Activated CD4-positive, alpha-beta T cell treated with anti-CD3 and anti-CD28 coated beads, Interleukin-10, Interleukin-2, amounts not matched to agents 100 ng/mL and 50 ng/mL, durations not matched to agents 16 hours and 8 hours (primary cell): ENCODE results near the gene RNF39.
"Not testable (repeated sequence)": the region's sequence is repeated elsewhere in the genome, so short reads cannot be mapped to it uniquely, and the experiment has no call there.

Source experiments
- DNase-seq: peaks from one replicate; pipeline ENCODE4 v3.0.0-alpha.2; 2020

RNF39 gene

DNA sequence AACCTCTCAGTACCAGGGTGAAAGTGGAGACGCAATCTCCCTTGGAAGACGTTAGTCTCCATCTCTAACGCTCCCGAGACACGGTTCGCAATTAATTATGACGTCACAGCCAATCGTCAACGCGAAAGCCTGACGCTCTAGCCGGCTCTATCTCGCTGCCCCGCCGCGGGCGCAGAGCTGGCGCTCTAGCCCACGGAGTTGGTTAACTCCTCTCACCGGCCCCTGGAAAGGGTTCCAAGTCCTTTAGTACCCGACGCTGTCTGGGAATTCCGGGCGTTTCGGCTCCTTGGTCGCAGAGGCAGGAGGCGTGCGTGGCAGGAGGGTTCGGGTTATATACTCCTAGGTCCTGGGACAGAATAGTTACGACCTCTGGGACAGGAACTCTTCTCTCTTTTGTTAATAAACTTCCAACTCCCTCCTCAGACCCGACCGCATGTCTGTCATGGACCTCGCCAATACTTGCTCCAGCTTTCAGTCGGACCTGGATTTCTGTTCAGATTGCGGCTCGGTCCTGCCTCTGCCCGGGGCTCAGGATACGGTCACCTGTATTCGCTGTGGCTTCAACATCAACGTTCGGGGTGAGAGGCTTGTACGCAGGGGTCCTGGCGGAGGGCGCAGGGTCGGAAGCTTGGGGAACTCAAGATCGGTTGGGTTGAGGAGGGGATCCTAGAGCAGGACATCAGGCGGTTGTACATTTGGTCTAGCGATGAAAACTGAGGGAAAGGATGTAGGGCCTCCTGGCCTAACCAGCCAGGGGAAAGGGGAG, 14.3 kb downstream of the RNF39 start, which contains the start of gene POLR1H:
POLR1H (plus strand) TSS at position 174 of the 766 bp plus-strand sequence; CDS start at position 434, 260 bp downstream.
- peak; percentile 94 for DNase-seq

DNA sequence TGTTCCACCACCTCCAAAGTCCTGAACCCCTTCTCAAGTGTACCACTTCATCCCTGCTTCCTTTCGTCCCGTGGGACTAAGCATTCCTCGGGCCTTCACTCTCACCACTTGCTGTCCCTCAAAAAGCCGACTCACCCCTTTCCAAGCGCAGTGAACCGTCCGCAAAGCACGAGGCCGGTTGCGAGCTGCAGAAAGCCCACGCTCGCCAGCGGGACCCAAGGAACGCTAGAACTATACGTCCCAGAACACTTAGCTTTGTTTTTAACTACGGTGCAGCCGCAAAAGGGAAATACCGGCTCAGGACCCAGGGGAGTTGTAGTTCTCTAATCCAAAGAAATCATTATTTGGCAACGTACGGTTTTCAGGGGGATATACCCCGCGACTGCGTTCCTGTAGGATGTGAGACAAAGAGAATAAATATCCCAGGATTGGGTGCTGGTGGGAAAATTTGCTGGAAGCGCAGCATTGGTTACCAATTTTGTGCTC, 14.9 kb downstream of the RNF39 start:
- peak; percentile 25 for DNase-seq

DNA sequence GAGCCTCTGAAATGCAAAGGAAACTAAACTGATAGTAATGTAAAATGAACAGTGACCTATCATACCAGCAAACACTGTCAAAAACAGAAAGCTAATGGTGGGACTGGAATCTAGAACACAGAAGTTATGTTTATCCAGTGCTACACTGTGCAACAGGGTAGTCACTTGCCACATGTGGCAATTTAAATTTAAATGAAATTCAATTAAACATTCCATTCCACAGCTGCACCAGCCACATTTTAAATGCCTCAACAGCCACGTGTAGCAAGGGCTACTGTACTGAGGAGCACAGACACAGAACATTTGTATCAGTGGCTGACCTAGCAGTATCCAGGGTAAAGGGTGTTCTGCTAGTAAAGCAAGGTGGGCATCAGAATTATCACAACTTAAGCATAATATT, 20.1 kb downstream of the RNF39 start:
- no peak for DNase-seq

DNA sequence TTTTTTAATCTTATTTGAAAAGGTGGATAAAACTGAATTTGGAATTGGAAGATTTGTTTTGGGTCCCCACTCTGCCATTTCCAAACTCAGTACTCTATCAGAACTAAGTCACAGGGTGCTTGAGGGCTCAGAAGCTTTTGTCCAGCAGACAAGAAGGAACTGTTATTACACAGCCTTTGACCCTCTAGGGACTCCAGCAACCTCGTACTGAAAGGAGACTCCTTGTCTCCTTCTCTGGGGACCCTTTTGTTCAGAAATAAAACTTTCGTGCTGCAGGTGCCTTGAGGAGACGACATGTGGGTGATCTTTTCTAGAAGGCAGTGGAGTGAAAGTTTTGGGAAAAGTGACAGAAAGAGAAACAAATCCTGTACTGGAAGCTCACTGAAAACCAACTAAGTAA, 21.9 kb downstream of the RNF39 start:
- no peak for DNase-seq

DNA sequence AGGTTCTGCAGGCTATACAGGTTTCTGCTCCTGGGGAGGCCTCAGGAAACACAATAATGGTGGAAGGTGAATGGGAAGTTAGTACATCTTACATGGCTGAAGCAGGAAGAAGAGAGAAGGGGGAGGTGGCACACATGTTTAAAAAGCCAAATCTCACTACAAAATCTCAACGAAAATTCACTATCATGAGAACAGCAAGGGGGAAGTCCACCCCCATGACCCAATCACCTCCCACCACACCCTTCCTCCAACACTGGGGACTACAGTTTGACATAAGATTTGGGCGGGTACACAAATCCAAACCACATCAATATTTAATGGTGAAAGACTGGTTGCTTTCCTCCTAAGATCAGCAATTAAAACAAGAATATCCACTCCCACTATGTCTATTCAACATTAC, 28.3 kb downstream of the RNF39 start:
- DNase-seq = no peak

DNA sequence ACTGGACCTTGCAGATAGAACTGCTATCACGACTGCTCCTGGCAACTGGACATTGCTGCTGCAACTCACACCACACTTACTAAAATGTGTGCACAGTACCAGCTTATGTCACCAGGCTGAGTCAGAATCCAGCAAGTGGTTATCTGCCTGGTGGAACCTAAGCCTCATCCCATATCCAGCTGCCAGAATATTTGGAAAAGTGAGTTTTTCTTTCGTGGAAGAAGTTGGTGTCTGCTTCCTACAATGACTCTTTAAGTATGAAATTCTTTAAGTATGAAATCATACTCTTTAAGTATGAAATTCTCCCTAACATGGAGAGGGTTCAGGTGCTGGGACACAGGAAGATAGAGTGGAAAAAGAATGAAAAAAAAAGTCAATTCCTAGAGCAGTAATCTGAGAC, 30.9 kb downstream of the RNF39 start:
- no peak for DNase-seq

DNA sequence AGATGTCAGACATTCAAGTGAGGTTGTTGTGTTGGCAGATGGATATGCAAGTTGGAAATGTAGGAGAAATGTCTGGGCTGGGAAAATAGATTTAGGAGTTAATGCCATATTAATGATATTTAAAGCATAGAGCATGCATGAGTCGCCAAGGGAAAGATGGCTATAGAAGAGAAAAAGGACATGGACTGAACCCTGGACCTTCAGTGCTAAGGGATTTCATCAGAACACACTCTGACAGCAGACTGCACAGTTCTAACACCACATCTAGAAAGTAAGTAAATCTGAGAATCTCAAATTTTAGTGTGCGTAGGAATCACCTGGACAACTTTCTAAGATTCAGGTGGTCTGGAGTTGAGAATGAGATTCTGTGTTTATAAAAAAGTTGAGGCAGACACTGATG, 31.8 kb downstream of the RNF39 start:
- no peak for DNase-seq

DNA sequence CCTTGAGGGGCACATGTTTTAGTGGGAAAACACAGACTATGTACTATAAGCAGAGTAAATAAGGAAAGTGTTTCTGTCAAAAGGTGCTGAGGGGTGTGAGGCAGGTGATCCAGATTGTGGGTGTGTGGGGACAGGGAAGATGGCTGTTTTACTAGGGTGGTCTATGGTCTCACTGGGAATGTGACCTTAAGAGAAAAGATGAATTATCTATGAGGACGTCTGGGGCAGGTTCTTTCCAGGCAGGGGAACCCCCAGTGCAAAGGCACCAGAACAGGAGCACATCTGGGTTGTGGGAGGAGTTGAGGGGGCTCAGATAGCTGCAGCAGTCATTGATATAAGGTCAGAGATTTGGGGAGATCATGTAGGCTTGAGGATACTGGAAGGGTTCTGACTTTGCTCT, 32.7 kb downstream of the RNF39 start:
- no peak for DNase-seq

DNA sequence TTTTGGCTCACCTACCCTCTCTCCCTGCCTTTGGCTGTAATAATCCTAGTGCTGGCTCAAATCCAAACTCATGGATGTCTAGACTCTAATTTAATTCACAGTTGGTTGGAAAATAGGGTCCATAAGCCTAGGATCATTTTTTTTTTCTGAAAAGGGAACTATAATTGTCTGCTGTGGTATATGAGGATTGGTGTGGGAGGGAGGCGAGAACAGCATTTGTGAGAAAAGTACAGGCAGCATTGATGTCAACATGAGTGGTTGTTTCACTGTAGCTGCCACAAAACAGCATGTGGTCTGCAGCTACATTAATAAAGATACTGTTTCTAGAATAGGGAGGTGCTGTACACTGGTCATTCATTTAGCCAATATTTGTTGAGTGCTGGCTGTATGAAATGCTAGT, 33.1 kb downstream of the RNF39 start:
- no peak for DNase-seq

DNA sequence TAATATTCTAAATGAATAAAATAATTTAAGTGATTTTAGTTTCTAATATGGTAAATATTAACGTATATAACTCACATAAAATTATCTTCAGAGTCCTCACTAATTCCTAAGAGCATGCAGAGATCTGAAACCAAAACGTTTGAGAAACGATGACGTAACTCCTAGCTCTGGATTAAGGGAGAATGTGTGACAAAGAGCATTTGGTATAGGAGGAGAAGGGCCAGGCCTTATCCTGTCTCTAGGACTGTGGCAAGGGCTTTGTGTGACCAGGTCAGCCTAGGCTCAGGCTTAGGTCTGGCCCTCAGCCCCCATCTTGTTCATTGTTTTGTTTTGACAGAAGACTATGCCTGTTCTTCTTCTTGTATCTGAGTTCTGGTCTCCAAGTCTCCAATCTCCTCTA, 33.7 kb downstream of the RNF39 start:
- no peak for DNase-seq

DNA sequence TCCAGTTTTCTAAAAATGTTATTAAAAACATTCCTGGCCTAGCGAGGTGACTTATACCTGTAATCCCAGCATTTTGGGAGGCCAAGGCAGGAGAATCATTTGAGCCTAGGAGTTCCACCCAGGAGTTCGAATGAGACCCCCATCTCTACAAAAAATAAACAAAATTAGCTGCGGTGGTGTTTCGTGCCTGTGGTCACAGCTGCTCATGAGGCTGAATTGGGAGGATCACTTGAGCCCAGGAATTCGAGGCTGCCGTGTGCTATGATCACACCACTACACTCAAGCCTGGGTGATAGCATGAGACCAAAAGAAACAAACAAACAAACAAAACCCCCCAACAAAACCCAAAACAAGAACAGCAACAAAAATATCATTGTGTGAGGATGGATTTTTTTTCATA, 34.3 kb downstream of the RNF39 start:
- no peak for DNase-seq

DNA sequence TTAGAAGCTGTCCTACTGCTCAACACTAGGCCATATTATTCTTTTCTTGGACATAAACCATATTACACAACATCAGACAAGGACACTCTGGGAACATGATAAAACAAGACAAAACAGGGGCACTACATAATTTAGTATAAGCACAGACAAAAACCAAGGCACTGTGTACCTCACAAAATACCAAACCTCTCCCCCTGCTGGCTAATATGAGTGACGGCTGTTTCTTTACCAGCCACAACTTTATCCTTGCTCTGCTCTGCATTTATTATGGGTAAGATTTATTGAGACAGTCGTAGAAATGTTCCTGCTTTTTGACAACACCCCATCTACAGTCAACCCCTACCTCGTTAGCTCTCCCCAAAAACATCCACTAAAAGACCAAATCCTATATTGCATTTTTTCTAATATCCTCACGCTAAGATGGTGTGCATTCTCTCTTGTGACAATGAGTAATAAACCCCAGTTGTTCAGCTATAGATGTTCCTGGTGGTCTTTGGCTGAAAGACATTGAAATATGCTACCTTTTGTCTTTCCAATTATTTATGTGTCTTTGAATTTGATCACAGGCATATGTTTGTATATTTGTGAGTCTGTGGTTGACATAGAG, 38.3 kb downstream of the RNF39 start:
- peak; percentile 24 for DNase-seq

DNA sequence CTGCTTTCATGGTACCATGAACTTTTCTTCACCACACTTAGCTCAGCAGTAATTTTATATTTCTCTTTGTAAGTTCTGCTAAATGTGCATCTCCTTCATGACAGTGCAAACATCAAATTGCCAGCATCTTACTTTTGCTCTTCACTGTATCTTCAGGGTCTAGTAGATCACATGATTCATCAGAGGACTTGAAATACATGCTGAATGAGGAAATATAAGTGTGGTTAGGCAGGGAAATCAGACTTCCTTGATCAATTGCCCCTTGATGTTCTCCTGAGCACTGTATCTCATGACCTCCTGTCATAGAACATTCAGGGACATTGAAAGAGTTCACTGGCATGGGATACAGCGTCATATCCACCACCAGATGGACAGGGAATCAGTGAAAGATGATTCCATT, 39.8 kb downstream of the RNF39 start:
- DNase-seq = no peak

DNA sequence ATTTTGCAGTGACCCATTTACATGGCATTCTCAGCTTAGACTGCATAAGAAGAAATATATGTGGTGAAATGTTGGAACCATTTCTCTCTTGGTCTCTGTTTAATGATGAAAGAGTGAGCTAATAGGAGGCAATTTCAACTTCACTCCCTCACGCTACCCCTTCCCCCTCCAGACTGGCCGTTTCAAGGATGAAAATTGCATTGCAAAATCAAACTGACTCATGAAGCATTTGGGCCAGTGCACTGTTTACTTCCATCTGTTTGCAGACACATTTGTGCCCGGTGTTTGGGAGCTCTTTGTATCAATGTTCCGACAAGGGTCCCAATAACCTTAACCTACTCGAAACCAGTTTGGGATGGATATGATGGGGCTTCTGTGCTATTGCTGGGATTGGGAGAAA, 42.1 kb downstream of the RNF39 start:
- DNase-seq = not testable (repeated sequence)

DNA sequence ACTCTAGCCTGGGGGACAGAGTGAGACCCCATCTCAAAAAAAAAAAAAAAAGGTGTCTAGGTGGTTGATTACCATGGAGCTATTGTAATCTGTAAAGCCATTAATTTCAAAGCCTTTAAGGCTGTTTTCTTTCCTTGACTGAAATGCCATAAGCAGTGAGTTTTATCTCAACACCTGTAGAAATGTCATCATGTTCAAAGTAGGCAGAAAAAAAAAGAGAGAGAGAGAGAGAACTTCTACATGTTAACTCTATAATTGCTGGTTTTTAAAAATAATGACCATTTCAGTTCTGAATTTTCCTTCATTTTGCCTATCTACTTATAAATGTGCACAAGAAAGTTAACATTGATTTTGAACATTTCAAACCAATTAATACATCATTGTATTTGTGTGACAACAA, 44.2 kb downstream of the RNF39 start:
- DNase-seq = no peak

DNA sequence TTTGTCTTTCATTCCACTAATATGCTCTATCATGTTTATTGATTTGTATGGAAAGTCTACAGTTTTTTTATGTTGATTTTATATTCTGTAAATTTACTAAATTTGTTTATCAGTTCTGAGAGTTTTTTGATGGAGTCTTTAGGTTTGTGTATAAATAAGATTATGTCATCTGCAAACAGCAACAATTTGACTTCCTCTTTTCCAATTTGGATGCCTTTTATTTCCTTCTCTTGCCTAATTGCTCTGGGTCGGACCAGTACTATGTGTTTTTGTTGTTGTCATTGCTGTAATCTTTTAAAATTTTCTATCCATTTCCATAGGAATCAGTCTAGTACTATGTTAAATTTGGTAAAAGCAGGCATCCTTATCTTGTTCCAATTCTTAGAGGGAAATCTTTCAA, 46.0 kb downstream of the RNF39 start:
- DNase-seq = no peak

DNA sequence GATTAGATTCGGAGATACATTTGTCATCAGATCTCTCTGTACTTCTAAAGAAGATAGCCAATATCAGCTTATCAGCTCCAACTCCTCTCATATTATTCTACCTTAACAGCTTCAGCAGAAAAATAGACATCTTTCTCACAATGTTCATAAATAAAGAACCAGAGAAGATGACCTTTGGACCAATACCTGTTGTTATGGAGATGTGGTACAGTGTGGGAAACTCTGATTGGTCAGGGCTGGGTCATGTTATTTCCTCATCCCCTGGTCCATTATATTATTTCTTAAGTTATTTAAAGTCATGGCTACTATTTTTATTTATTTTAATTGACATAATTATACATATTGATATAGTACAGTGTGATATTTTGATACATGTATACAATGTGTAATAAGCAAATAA, 50.4 kb downstream of the RNF39 start:
- no peak for DNase-seq

DNA sequence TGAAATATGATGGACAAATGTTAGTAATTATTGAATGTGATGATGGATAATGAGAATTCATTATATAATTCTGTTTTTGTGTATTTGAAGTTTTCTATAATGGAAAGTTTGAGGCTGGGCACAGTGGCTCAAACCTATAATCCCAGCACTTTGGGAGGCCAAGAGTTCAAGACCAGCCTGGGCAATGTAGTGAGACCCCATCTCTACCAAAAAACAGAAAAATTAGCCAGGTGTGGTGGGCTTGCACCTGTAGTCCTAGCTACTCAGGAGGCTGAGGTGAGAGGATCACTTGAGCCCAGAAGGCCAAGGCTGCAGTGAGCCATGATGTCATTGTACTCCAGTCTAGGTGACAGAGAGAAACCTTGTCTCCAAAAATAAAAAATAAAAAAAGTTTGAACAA, 52.9 kb downstream of the RNF39 start:
- not testable (repeated sequence) for DNase-seq

DNA sequence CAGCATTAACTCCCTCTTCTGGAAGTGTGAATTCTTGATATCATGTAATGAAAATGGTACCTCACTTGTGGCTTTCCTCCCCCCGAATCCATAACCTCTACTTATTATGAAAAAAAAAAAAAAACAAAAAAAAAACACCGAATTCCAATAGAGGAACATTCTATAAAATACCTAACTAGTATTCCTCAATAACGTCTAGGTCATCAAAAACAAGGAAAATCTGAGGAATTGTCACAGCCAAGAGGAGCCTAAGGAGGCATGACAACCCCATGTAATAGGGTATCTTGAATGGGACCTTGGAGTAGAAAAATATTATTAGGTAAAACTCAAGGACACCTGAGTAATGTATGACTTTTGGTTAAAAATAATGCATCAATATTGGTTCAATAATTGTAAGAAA, 53.4 kb downstream of the RNF39 start:
- no peak for DNase-seq

DNA sequence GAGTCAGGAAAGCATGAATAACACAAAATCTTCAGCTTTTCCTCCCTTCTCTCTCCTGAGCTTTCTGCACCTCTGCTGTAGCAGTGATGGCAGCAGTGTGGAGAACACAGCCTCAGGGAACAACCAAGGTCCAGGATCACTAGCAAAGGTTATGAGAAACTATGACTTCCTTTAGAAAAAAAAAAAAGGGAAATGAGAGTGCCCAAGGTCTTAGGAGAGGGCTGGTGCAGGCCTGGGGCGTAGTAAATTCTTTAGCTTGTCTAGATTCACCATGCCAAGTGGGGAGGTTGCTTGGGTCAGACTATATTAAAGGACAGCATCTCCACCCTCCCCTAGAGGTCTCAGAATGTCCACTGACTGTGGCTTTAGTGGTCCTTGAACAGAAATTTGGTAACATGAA, 54.9 kb downstream of the RNF39 start:
- no peak for DNase-seq
